GM12878 (cell line): Measurements from ENCODE around the gene ANKRD28. TPM values are rescaled to one million over a fixed set of nuclear protein-coding genes. Genes with fewer than 3 reads are reported as not detected.

Source experiments
- BRCA1 ChIP-seq: IDR thresholded peaks from 2 replicates; pipeline ENCODE4 v1.6.1; 2011; ENCODE audit warnings: low read depth, low read length, improper control_type of control experiment
- CBX3 ChIP-seq: fragments of 200-600 bp; sonication (generic); IDR thresholded peaks from 2 replicates; pipeline ENCODE4 v1.6.1; 2016; ENCODE audit warnings: low read depth, borderline replicate concordance
- CEBPZ ChIP-seq: fragments of 150-350 bp; IDR thresholded peaks from 2 replicates; pipeline ENCODE4 v1.6.1; 2016; ENCODE audit warnings: low read depth, low read length
- CREM ChIP-seq: IDR thresholded peaks from 2 replicates; pipeline ENCODE4 v1.6.1; 2014; ENCODE audit warnings: antibody characterized with exemption, low read depth
- ETV6 ChIP-seq, 2 experiments: fragments of 450-650 bp in 1 of 2; IDR thresholded peaks in 1 of 2; conservative IDR thresholded peaks in 1 of 2; 2 replicates each; pipeline ENCODE4 v1.6.1; 2014; ENCODE audit warnings: antibody characterized with exemption in 1 of 2, borderline replicate concordance in 1 of 2, low read depth in 1 of 2, mild to moderate bottlenecking in 1 of 2, moderate library complexity in 1 of 2
- IRF3 ChIP-seq: fragments of 450-650 bp; IDR thresholded peaks from 2 replicates; pipeline ENCODE4 v1.6.1; 2014; ENCODE audit warnings: mild to moderate bottlenecking
- JUND ChIP-seq: IDR thresholded peaks from 2 replicates; pipeline ENCODE4 v1.6.1; 2012; ENCODE audit warnings: low read depth, mild to moderate bottlenecking, low read length, improper control_type of control experiment, moderate library complexity
- MEF2B ChIP-seq: fragments of 450-650 bp; IDR thresholded peaks from 2 replicates; pipeline ENCODE4 v1.6.1; 2018; ENCODE audit warnings: mild to moderate bottlenecking, moderate library complexity; ENCODE audit not compliant: partially characterized antibody, poor library complexity, severe bottlenecking
- MXI1 ChIP-seq: fragments of 150-350 bp; IDR thresholded peaks from 2 replicates; pipeline ENCODE4 v1.6.1; 2011; ENCODE audit warnings: low read depth, mild to moderate bottlenecking, inconsistent platforms, low read length, improper control_type of control experiment
- MYC ChIP-seq: IDR thresholded peaks from 2 replicates; pipeline ENCODE4 v1.6.1; 2011; ENCODE audit warnings: mild to moderate bottlenecking, low read length, moderate library complexity, inconsistent platforms; ENCODE audit not compliant: insufficient read depth, insufficient replicate concordance, insufficient read length, severe bottlenecking
- POLR2A ChIP-seq: IDR thresholded peaks from 2 replicates; pipeline ENCODE4 v1.6.1; 2011; ENCODE audit warnings: low read depth, mild to moderate bottlenecking, low read length
- RUNX3 ChIP-seq: IDR thresholded peaks from 2 replicates; pipeline ENCODE4 v1.6.1; 2012; ENCODE audit warnings: low read length, inconsistent platforms
- SMAD1 ChIP-seq: fragments of 450-650 bp; IDR thresholded peaks from 2 replicates; pipeline ENCODE4 v1.6.1; 2018; ENCODE audit warnings: mild to moderate bottlenecking, low read depth; ENCODE audit not compliant: partially characterized antibody
- SMARCA5 ChIP-seq: fragments of 450-650 bp; IDR thresholded peaks from 2 replicates; pipeline ENCODE4 v1.6.1; 2017; ENCODE audit warnings: mild to moderate bottlenecking
- SPI1 ChIP-seq: IDR thresholded peaks from 2 replicates; pipeline ENCODE4 v1.6.1; 2011; ENCODE audit warnings: low read depth, mild to moderate bottlenecking, low read length, moderate library complexity, borderline replicate concordance; ENCODE audit not compliant: insufficient read depth
- STAT3 ChIP-seq: IDR thresholded peaks from 2 replicates; pipeline ENCODE4 v1.6.1; 2011; ENCODE audit warnings: low read depth, low read length, improper control_type of control experiment
- TCF7 ChIP-seq: IDR thresholded peaks from 2 replicates; pipeline ENCODE4 v1.6.1; 2014; ENCODE audit warnings: antibody characterized with exemption, borderline replicate concordance
- USF2 ChIP-seq: IDR thresholded peaks from 2 replicates; pipeline ENCODE4 v1.6.1; 2011; ENCODE audit warnings: low read depth, low read length, improper control_type of control experiment, borderline replicate concordance
- WRNIP1 ChIP-seq: IDR thresholded peaks from 2 replicates; pipeline ENCODE4 v1.6.1; 2011; ENCODE audit warnings: low read depth, low read length, improper control_type of control experiment, borderline replicate concordance
- ZBTB4 ChIP-seq: fragments of 450-650 bp; formaldehyde crosslinking; IDR thresholded peaks from 2 replicates; pipeline ENCODE4 v1.4.0; 2022; ENCODE audit warnings: mild to moderate bottlenecking, moderate library complexity
- ZNF217 ChIP-seq: fragments of 450-650 bp; IDR thresholded peaks from 2 replicates; pipeline ENCODE4 v1.6.1; 2017; ENCODE audit warnings: antibody characterized with exemption, mild to moderate bottlenecking
- ZNF274 ChIP-seq: IDR thresholded peaks from one replicate; pipeline ENCODE4 v1.8.0; 2011; ENCODE audit not compliant: insufficient read length, insufficient read depth
- polyA plus RNA-seq, 11 experiments: library from polyadenylated mRNA; depleted of rRNA in 4 of 11; unstranded in 6 of 11; stranded (reverse) in 5 of 11; fragments of >200 nt; fragmentation: Nextera tagmentation in 4 of 11; fragmentation: Illumina TruSeq in 1 of 11; extraction: Ambion mirVana in 4 of 11; extraction: Trizol in 1 of 11; gene quantifications; 1 replicate in 1 of 11; 2 replicates in 10 of 11; pipeline versions ENCODE4 v1.2.1 to v1.2.3, GENCODE V29; 2011 to 2016; ENCODE audit warnings: inconsistent platforms in 2 of 11, missing spikeins in 2 of 11, low read depth in 1 of 11
- total RNA-seq, 4 experiments: library from RNA; depleted of rRNA in 3 of 4; stranded (reverse); fragments of >200 nt in 3 of 4; fragmentation: Illumina TruSeq in 1 of 4; extraction: Trizol in 1 of 4; gene quantifications; 2 replicates each; pipeline versions ENCODE4 v1.2.1 to v1.2.3, GENCODE V29; 2013 to 2021

The ANKRD28 gene
- total and polyA plus RNA-seq, 10 of the 15 experiments (the other 5 are each of a cell fraction or from before 2014, with no cell fraction given): 11.2 to 105 (median 38.3) TPM

GRCh38 chr3:15805756-15806266 lies 8.0 kb upstream of the ANKRD28 start (continued):
- TF ChIP-seq SPI1 (peak; percentile 26; the same call in 1 of the 2 replicates), BRCA1 (no peak), CREM (peak; percentile 95), MXI1 (no peak), CEBPZ (no peak), JUND (peak; percentile 73), IRF3 (no peak), POLR2A (no peak), SMAD1 (no peak), ETV6 (conservative IDR thresholded peaks at IDR 0.05 in 1 of 2, IDR thresholded peaks at IDR 0.05 in 1 of 2; ENCODE audit: borderline replicate concordance in 1 of 2, low read depth in 1 of 2) (peak in 1 of 2 experiments; percentile 90; a peak in 2 of 4 replicates), ZNF274 (no peak), USF2 (no peak), STAT3 (peak; percentile 91), TCF7 (peak; percentile 61; the same call in 1 of the 2 replicates), MYC (no peak), MEF2B (peak; percentile 99), RUNX3 (peak; percentile 98), ZBTB4 (CRISPR knock-in tag) (no peak), SMARCA5 (no peak), WRNIP1 (no peak), CBX3 (no peak), ZNF217 (peak; percentile 78; the same call in 1 of the 2 replicates)
